ENCODE results near the gene GANC. TPM values are rescaled to one million over a fixed set of nuclear protein-coding genes. Genes with fewer than 3 reads are reported as not detected.

The GANC gene
- total RNA-seq, 1 experiment from 2014 or later, result 12.6 TPM

DNA sequence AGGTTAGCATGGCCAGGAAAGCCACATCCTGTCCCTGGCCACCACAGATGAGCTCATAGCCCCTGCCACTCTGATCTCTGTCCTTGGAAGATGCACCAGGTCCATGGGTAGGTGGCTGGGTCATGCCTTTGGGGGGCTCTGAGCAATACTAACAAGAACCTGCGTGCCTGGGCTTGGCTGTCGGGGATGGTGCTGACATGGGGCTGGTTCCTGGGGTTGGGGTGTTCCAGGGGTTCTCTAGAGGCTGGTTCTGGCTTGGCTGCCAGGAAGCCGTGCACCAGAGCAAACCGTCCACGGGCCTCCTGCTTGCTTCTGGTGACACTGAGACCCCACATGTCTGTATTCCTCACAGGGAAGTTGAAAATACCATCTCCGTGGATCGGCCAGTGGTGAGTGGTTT, 130.4 kb downstream of the GANC start:
- no peak overlapping the region for H3K4me3 Mint-ChIP-seq (ENCODE audit: unreplicated experiment)

DNA sequence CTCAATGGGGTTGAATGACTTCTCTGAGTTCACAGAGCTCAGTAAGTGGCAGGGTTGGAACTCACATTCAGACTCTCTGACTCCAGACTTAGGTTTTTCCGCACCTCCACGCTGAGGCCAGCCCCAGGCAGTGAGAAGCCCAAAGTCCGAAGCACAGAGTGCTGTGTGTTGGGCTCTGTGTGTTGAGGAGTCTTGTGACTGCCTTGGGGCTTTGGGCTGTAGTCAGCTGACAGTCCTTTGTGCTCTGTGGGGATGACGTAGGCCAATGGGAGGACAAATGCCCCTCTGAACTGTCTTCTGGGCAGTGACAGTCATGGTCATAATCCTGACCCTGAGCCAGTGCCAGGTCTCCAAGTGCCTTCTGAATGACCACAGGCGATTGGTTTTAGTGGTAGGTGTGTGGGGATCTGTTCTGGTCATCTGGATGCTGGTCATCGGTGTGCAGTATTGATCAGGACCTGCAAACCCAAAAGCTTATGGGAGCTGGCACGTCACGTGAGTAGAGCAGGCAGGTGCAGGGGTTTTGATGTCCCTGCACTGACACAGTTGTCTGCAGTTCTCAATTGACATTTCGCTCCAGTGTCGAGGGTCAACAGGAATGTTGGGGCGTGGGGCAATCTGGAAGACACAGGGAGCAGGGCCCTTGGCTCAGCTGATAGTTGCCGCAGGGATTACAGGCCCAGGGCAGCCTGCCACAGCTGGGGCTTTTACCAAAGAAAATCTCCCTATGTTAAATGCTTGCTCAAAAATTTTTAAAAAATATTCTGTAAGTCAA, 131.6 kb downstream of the GANC start:
- Mint-ChIP-seq H3K4me3 (ENCODE audit: unreplicated experiment) (no peak overlapping the region), H3K27ac (ENCODE audit: unreplicated experiment) (no peak overlapping the region), H3K9me3 (ENCODE audit: unreplicated experiment) (no peaks in the 10 kb centered on the region), H3K27me3 (ENCODE audit: insufficient read depth, unreplicated experiment) (no peaks in the 10 kb centered on the region), H3K4me1 (ENCODE audit: low read depth, unreplicated experiment) (peaks cover 6% of the 10 kb centered on the region), H3K36me3 (ENCODE audit: insufficient read depth, unreplicated experiment) (peaks cover 5% of the 10 kb centered on the region)
- no peaks in the 10 kb centered on the region for H3K36me3 ChIP-seq (ENCODE audit: control insufficient read depth, insufficient read depth, low read length)
- intact Hi-C loops (cut with micrococcal nuclease; ENCODE audit: unreplicated experiment), result no loop called here
- no TSS peak for BruUV-seq (replicated peaks)
- no peak for DNase-seq
- CTCF ChIA-PET, result no interaction called here
- TF ChIP-seq, protein P1, sequence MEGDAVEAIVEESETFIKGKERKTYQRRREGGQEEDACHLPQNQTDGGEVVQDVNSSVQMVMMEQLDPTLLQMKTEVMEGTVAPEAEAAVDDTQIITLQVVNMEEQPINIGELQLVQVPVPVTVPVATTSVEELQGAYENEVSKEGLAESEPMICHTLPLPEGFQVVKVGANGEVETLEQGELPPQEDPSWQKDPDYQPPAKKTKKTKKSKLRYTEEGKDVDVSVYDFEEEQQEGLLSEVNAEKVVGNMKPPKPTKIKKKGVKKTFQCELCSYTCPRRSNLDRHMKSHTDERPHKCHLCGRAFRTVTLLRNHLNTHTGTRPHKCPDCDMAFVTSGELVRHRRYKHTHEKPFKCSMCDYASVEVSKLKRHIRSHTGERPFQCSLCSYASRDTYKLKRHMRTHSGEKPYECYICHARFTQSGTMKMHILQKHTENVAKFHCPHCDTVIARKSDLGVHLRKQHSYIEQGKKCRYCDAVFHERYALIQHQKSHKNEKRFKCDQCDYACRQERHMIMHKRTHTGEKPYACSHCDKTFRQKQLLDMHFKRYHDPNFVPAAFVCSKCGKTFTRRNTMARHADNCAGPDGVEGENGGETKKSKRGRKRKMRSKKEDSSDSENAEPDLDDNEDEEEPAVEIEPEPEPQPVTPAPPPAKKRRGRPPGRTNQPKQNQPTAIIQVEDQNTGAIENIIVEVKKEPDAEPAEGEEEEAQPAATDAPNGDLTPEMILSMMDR (IDR thresholded peaks at IDR 0.05; ENCODE audit: insufficient read depth in 1 of 2, low read depth in 1 of 2, low read length in 1 of 2, severe bottlenecking in 1 of 2, unreplicated experiment in 1 of 2), result no peak
- no peak overlapping the region for H3K4me3 ChIP-seq (ENCODE audit: low read depth, low read length)
- POLR2A ChIA-PET, result no interaction called here
- H3K27me3 ChIP-seq (replicated peaks; ENCODE audit: control insufficient read depth, insufficient read depth, low read length), result no peaks in the 10 kb centered on the region
- 0 out of 2 replicates have a peak, but pooled peaks cover 4% of the 10 kb centered on the region for H3K4me1 ChIP-seq
- no peaks in the 10 kb centered on the region for H3K9me3 ChIP-seq

More for the DNA sequence above, 130.4 kb downstream of the GANC start:
- Histone ChIP-seq H3K27me3 (replicated peaks; ENCODE audit: control insufficient read depth, insufficient read depth, low read length) (no peaks in the 10 kb centered on the region), H3K4me3 (ENCODE audit: low read depth, low read length) (no peak overlapping the region), H3K4me1 (0 out of 2 replicates have a peak, but pooled peaks cover 4% of the 10 kb centered on the region), H3K9me3 (no peaks in the 10 kb centered on the region), H3K36me3 (ENCODE audit: control insufficient read depth, insufficient read depth, low read length) (no peaks in the 10 kb centered on the region)
- H3K9me3 Mint-ChIP-seq (ENCODE audit: unreplicated experiment), result no peaks in the 10 kb centered on the region
- H3K36me3 Mint-ChIP-seq (ENCODE audit: insufficient read depth, unreplicated experiment), result peaks cover 5% of the 10 kb centered on the region
- no TSS peak for BruUV-seq (replicated peaks)
- DNase-seq, result no peak
- no peak overlapping the region for H3K27ac Mint-ChIP-seq (ENCODE audit: unreplicated experiment)
- ChIA-PET CTCF (no interaction called here), POLR2A (no interaction called here)
- peaks cover 6% of the 10 kb centered on the region for H3K4me1 Mint-ChIP-seq (ENCODE audit: low read depth, unreplicated experiment)
- intact Hi-C loops (cut with micrococcal nuclease; ENCODE audit: unreplicated experiment), result no loop called here
- TF ChIP-seq, protein P1 (IDR thresholded peaks at IDR 0.05; ENCODE audit: insufficient read depth in 1 of 2, low read depth in 1 of 2, low read length in 1 of 2, severe bottlenecking in 1 of 2, unreplicated experiment in 1 of 2), result no peak
- no peaks in the 10 kb centered on the region for H3K27me3 Mint-ChIP-seq (ENCODE audit: insufficient read depth, unreplicated experiment)

DNA sequence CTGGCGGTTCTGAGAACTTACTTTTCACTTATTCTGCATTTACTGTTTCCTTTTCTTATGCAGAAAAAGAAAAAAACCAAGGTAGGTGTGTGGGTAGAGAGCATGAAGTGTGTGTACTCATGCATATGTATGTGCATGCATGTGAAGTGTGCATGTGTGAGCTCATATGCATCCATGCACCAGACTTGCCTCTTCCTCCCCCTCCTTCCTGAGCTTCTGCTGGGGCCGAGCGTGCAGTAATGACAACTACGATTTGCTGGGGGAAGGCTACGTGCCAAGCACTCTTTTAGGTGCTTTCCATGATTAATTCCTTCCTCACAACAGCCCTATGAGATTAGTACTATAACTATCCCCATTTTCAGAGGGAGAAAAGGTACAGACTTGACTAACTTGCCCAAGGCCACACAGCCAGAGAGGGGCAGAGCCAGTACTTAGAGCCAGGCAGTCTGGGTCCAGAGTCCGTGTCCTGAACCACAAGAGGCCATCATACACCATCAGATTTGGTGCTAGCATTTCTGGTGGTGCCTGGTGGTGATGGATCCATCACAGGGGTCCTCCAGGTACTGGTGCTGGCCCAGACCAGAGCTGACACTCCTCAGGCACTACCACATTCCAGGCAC, 133.0 kb downstream of the GANC start:
- H3K4me1 Mint-ChIP-seq (ENCODE audit: low read depth, unreplicated experiment), result peaks cover 6% of the 10 kb centered on the region
- H3K36me3 Mint-ChIP-seq (ENCODE audit: insufficient read depth, unreplicated experiment), result peaks cover 13% of the 10 kb centered on the region
- no peaks in the 10 kb centered on the region for H3K27me3 Mint-ChIP-seq (ENCODE audit: insufficient read depth, unreplicated experiment)
- H3K36me3 ChIP-seq (ENCODE audit: control insufficient read depth, insufficient read depth, low read length), result no peaks in the 10 kb centered on the region
- H3K4me3 Mint-ChIP-seq (ENCODE audit: unreplicated experiment), result no peak overlapping the region
- H3K9me3 ChIP-seq, result no peaks in the 10 kb centered on the region
- TF ChIP-seq, protein P1 (IDR thresholded peaks at IDR 0.05; ENCODE audit: insufficient read depth in 1 of 2, low read depth in 1 of 2, low read length in 1 of 2, severe bottlenecking in 1 of 2, unreplicated experiment in 1 of 2), result no peak
- ChIA-PET CTCF (no interaction called here), POLR2A (no interaction called here)
- H3K27me3 ChIP-seq (replicated peaks; ENCODE audit: control insufficient read depth, insufficient read depth, low read length), result no peaks in the 10 kb centered on the region
- no peak overlapping the region for H3K4me3 ChIP-seq (ENCODE audit: low read depth, low read length)
- no peaks in the 10 kb centered on the region for H3K9me3 Mint-ChIP-seq (ENCODE audit: unreplicated experiment)
- H3K27ac Mint-ChIP-seq (ENCODE audit: unreplicated experiment), result no peak overlapping the region
- BruUV-seq (replicated peaks), result no TSS peak
- intact Hi-C loops (cut with micrococcal nuclease; ENCODE audit: unreplicated experiment), result no loop called here
- 0 out of 2 replicates have a peak, but pooled peaks cover 4% of the 10 kb centered on the region for H3K4me1 ChIP-seq
- DNase-seq, result no peak

Other genes with a start within 250 kb of the GANC start
- not detected in 2 replicates for gene PLA2G4D, start 178.6 kb upstream of the GANC start, total RNA-seq (2022)
- 2.5 and 2.9 TPM in 2 replicates for gene PLA2G4F, start 116.6 kb upstream of the GANC start, total RNA-seq (2022)
- 42.7 and 48.4 TPM in 2 replicates for gene VPS39, start 64.9 kb upstream of the GANC start, total RNA-seq (2022)
- 33.6 and 38.4 TPM in 2 replicates for gene TMEM87A, start 232 bp downstream of the GANC start, total RNA-seq (2022)
- gene CAPN3, start 86.3 kb downstream of the GANC start, total RNA-seq (2022), result 0.66 and 1.3 TPM in 2 replicates
- gene ZNF106, start 217.9 kb downstream of the GANC start, total RNA-seq (2022), result 47.8 and 51.4 TPM in 2 replicates
- gene SNAP23, start 222.4 kb downstream of the GANC start, total RNA-seq (2022), result 92.2 and 97.5 TPM in 2 replicates